ENCODE results near the gene YTHDF1.

GRCh38 chr20:63244468-63244867 is 28.5 kb upstream of the YTHDF1 start:
- TF ChIP-seq RAD21 (conservative IDR thresholded peaks at IDR 0.05) (no peak), CTCF (IDR thresholded peaks at IDR 0.05; ENCODE audit: poor library complexity, severe bottlenecking) (no peak), MXI1 (conservative IDR thresholded peaks at IDR 0.05; ENCODE audit: poor library complexity, severe bottlenecking) (no peak)

Data from neural cell (in vitro differentiated cells).